ENCODE data around the gene GPATCH2.

GPATCH2 gene

DNA sequence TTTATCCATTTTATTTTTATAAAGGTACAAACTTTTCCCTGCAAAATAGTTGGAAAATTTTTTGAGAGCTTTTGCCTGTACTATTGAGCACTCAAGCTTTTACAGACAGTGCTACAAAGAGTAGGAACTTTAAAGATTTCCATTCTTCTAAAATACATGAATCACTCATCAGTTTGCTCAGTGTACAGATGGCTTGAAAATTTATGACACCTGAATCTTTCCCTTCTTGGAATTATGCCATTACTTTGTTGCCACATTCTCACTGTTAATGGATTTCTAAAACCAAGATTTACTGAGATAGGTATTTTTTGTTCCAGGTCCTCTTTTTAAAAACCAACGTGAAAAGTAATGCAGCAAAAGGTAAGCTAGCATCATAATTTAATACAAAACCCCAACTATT, 76.0 kb downstream of the GPATCH2 start:
- no peaks in the 10 kb centered on the region for H4K20me1 ChIP-seq (ENCODE audit: insufficient read depth, low read length)
- no peaks in the 10 kb centered on the region for H3K36me3 ChIP-seq (replicated peaks; ENCODE audit: low read depth, low read length)
- no peak overlapping the region for H3K27ac ChIP-seq (ENCODE audit: low read length)
- H3K79me2 ChIP-seq (ENCODE audit: low read length): no peaks in the 10 kb centered on the region
- no peak overlapping the region for H3K4me2 ChIP-seq (ENCODE audit: low read length)
- TF ChIP-seq, protein P1, sequence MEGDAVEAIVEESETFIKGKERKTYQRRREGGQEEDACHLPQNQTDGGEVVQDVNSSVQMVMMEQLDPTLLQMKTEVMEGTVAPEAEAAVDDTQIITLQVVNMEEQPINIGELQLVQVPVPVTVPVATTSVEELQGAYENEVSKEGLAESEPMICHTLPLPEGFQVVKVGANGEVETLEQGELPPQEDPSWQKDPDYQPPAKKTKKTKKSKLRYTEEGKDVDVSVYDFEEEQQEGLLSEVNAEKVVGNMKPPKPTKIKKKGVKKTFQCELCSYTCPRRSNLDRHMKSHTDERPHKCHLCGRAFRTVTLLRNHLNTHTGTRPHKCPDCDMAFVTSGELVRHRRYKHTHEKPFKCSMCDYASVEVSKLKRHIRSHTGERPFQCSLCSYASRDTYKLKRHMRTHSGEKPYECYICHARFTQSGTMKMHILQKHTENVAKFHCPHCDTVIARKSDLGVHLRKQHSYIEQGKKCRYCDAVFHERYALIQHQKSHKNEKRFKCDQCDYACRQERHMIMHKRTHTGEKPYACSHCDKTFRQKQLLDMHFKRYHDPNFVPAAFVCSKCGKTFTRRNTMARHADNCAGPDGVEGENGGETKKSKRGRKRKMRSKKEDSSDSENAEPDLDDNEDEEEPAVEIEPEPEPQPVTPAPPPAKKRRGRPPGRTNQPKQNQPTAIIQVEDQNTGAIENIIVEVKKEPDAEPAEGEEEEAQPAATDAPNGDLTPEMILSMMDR (IDR thresholded peaks at IDR 0.05; ENCODE audit: low read depth, low read length): no peak
- TF ChIP-seq EZH2phosphoT487 (IDR thresholded peaks at IDR 0.05; ENCODE audit: low read depth): no peak
- no peak overlapping the region for H2AFZ ChIP-seq (ENCODE audit: low read depth, low read length)
- H3K4me3 ChIP-seq (ENCODE audit: low read length): no peak overlapping the region
- no peaks in the 10 kb centered on the region for H3K9me3 ChIP-seq (ENCODE audit: insufficient read depth, low read length)
- no peaks in the 10 kb centered on the region for H3K27me3 ChIP-seq (ENCODE audit: low read depth, low read length)
- H3K4me1 ChIP-seq (ENCODE audit: low read length): peaks cover 31% of the 10 kb centered on the region
- no peak overlapping the region for H3K9ac ChIP-seq (ENCODE audit: low read length)

DNA sequence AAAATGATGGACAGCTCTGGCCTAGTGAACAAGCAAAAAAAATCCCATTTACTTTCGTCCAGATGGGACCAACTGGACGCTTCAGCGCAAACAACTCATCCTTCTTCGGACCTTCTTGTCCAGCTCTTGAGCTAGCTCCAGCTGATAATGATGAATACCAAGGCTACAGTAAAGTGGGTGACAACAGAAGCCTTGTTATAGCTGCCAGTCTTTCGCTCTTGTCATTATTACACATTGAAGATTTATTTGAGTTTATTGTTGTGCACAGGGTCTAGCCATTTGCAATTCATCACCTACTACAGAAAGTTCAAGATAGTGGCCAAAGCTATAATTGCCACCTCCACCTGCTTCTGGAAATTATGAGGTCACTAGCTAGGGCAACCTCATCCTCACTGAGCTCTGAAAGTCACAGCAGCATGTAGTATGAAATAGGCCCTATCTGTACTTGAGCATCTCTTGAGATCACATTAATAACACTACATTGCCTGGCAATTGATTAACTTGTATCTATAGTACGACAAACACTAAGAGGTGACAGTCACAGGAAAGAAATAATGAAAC, 76.9 kb downstream of the GPATCH2 start:
- TF ChIP-seq, protein P1 (IDR thresholded peaks at IDR 0.05; ENCODE audit: low read depth, low read length): no peak
- no peak for TF ChIP-seq EZH2phosphoT487 (IDR thresholded peaks at IDR 0.05; ENCODE audit: low read depth)
- Histone ChIP-seq H3K27ac (ENCODE audit: low read length) (no peak overlapping the region), H3K36me3 (replicated peaks; ENCODE audit: low read depth, low read length) (peaks cover 3% of the 10 kb centered on the region), H3K4me3 (ENCODE audit: low read length) (no peak overlapping the region), H4K20me1 (ENCODE audit: insufficient read depth, low read length) (no peaks in the 10 kb centered on the region), H3K27me3 (ENCODE audit: low read depth, low read length) (no peaks in the 10 kb centered on the region), H3K9me3 (ENCODE audit: insufficient read depth, low read length) (no peaks in the 10 kb centered on the region), H2AFZ (ENCODE audit: low read depth, low read length) (no peak overlapping the region), H3K79me2 (ENCODE audit: low read length) (no peaks in the 10 kb centered on the region), H3K4me2 (ENCODE audit: low read length) (no peak overlapping the region), H3K4me1 (ENCODE audit: low read length) (peaks cover 31% of the 10 kb centered on the region), H3K9ac (ENCODE audit: low read length) (no peak overlapping the region)

DNA sequence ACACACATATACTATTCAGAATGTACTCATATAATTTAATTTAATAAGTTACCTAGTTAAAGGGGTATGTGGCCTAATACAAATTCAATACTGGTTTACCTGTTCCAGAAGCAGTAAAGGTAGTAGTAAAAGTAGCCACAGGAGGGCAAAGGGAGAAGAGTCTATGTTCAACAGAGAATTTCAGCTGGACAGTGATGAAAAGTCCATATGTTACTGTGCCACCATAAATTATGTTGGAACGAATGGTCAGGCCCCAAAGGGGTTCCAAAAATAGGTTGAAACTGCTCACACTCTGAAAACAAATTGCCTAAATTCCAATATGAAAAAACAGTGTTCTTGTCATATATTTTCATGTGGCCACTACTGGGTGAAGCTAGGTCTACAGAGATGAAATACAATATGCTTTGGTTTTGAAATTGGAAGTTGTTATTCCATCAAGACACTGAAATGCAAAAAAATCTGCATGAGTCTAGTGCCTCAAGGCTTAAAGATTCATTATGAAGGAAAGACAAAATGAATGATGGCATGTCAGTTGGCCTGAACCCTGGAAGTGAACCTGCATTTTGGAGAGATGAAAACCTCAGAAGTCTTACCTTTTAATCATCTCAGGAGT, 78.4 kb downstream of the GPATCH2 start:
- no peaks in the 10 kb centered on the region for H4K20me1 ChIP-seq (ENCODE audit: insufficient read depth, low read length)
- no peak overlapping the region for H3K27ac ChIP-seq (ENCODE audit: low read length)
- TF ChIP-seq EZH2phosphoT487 (IDR thresholded peaks at IDR 0.05; ENCODE audit: low read depth): no peak
- TF ChIP-seq, protein P1 (IDR thresholded peaks at IDR 0.05; ENCODE audit: low read depth, low read length): no peak
- no peak overlapping the region for H3K9ac ChIP-seq (ENCODE audit: low read length)
- H3K4me1 ChIP-seq (ENCODE audit: low read length): peaks cover 36% of the 10 kb centered on the region
- H3K79me2 ChIP-seq (ENCODE audit: low read length): no peaks in the 10 kb centered on the region
- peaks cover 15% of the 10 kb centered on the region for H3K36me3 ChIP-seq (replicated peaks; ENCODE audit: low read depth, low read length)
- no peak overlapping the region for H2AFZ ChIP-seq (ENCODE audit: low read depth, low read length)
- no peaks in the 10 kb centered on the region for H3K27me3 ChIP-seq (ENCODE audit: low read depth, low read length)
- no peak overlapping the region for H3K4me3 ChIP-seq (ENCODE audit: low read length)
- peaks cover 6% of the 10 kb centered on the region; the same call in 1 of the 2 replicates for H3K9me3 ChIP-seq (ENCODE audit: insufficient read depth, low read length)
- H3K4me2 ChIP-seq (ENCODE audit: low read length): peak overlapping the region; percentile 37

DNA sequence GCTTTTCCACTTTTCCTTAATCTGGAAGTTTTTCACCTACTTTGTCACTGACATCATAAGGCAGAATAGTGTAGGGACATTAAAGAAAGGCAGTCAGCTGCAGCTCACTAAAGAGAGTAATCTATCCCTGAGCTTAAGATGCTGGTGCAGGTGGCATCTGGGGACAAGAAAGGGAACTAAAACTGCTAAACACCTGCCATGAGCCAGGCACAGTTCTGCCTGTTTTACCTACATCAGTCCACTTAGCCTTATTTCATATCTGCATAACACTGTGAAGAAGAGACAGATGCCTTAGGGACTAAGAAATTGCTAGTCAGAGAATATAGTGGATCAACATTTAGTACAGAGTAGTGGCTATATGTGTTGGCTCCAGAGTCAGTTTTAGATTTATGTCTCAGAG, 88.1 kb downstream of the GPATCH2 start:
- Histone ChIP-seq H2AFZ (ENCODE audit: low read depth, low read length) (no peak overlapping the region), H3K27ac (ENCODE audit: low read length) (peak overlapping the region; percentile 75), H3K36me3 (replicated peaks; ENCODE audit: low read depth, low read length) (peaks cover 26% of the 10 kb centered on the region), H3K9me3 (ENCODE audit: insufficient read depth, low read length) (peaks cover 8% of the 10 kb centered on the region; the same call in 1 of the 2 replicates), H3K27me3 (ENCODE audit: low read depth, low read length) (no peaks in the 10 kb centered on the region), H3K4me1 (ENCODE audit: low read length) (peaks cover 32% of the 10 kb centered on the region), H4K20me1 (ENCODE audit: insufficient read depth, low read length) (no peaks in the 10 kb centered on the region), H3K4me2 (ENCODE audit: low read length) (peak overlapping the region; percentile 56), H3K9ac (ENCODE audit: low read length) (no peak overlapping the region), H3K4me3 (ENCODE audit: low read length) (peak overlapping the region; percentile 23), H3K79me2 (ENCODE audit: low read length) (no peaks in the 10 kb centered on the region)
- no peak for TF ChIP-seq EZH2phosphoT487 (IDR thresholded peaks at IDR 0.05; ENCODE audit: low read depth)
- TF ChIP-seq, protein P1 (IDR thresholded peaks at IDR 0.05; ENCODE audit: low read depth, low read length): no peak

Measured in OCI-LY3 (cell line).